Mucosa of gallbladder (tissue), 1 donor: Measurements from ENCODE around the gene HLA-DOA. TPM values are rescaled to one million over a fixed set of nuclear protein-coding genes. Genes with fewer than 3 reads are reported as not detected.

Source experiments
- DNase-seq: peaks from one replicate; pipeline ENCODE4 v3.0.0-alpha.2; 2020; ENCODE audit warnings: low spot score
- total RNA-seq: library from RNA; stranded (reverse); gene quantifications from one replicate; pipeline ENCODE4 v1.2.1, GENCODE V29; 2021
- donor health status: DM: no; HTN: no; CAD: no.

The HLA-DOA gene
- total RNA-seq = 8.4 TPM

DNA sequence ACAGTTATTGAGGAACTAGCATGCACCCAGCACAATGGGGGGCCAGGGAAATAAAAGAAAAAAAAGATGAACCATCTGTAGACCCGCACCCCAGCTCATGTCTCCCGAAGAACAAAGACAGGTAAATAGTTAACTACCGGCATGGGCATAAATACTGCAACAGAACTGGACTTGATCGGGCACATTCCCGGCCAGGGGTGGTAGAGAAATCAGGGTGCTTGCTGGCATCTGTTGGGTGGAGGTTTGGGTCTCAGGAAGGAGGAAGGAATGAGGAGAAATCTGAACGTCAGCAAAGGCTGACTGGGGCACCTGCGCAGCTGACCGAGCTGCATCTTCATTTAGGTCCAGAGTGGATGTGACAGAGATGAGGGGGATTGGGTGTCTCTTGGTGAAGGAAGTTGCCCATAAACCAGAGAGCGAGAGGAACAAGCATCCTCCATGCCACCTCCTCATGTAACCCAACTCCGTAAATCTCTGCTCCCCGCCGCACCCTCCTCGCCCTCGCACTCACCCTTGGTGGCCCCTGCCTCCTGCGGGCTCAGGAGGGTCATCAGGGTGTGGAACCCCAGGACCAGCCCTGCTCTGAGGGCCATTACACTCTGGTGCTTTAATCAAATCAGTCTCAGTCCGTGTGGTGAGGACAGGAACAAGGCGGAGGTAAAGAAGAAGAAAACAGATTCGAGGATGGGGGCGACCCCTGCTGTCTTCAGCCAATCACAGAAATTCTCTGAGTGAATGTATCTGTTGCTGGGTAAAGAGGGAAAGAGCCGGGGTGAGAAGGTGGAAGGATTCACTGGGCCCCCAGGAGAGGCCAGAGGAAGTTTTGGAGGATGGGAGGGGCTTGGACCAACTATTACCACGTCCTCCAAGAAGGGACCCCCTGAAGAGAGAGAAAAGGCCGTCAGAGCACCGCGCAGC, at the start of gene HLA-DOA:
TSS of gene HLA-DOA (minus strand) at position 648 of the 918 bp plus-strand sequence.
- no peak for DNase-seq

DNA sequence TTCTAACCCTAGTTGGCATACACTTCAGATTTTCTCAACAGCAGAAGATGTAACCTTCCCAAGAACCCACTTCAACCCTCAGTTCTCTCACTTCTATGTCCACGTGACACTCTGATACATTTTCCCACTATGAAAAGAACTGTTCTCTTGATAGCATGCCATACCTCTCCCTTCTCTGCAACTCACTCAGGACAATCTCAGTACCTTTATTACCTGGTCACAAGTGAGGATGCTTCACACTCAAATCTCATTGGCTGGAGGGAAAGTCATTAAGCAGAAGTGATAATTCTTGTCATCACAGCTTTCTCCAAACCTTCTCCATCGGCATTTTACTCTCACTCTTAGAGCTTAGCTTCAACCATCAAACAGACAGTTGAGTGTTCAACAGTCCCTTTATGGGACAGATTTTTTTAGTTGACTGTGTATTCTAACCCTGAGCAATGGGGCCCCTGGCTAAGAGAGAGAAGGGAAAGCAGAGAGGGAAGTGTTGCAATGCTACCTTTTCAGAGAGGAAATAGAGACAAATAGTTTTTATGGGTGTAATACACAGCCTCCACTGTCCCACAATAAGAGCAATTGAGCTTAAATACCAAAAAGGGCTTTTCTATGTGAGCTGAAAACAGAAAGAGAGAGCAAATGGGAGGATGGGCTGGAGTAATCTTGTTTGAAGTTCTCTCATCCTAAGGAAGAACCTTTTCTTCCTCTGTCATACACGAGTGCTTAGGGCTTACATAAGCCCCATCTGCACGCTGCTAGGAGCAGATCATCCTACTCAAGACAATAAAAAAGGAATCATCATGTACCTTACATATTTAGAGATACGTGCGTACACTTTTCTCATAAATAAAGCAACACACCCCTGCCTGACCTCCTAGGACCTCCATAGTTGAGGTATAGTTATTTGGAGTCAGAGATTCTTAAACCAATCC, 48.1 kb upstream of the HLA-DOA start:
- no peak for DNase-seq

DNA sequence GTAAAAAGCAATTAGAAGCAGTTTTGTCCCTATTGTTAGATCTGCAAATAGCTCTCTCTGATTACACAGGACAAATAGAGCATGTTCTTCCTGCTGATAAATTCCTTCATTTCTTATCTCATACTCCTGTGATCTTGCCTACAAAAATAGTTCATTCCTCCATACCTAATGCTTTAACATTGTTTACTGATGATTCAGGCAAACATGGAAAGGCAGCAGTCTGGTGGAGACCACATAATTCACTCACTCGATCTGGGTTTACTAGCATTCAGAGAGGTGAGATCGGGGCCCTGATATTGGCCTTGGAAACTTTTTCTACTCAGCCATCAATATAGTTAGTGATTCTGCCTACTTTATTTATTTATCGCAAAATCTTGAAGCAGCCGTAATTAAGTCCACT, 43.8 kb upstream of the HLA-DOA start:
- DNase-seq = no peak

DNA sequence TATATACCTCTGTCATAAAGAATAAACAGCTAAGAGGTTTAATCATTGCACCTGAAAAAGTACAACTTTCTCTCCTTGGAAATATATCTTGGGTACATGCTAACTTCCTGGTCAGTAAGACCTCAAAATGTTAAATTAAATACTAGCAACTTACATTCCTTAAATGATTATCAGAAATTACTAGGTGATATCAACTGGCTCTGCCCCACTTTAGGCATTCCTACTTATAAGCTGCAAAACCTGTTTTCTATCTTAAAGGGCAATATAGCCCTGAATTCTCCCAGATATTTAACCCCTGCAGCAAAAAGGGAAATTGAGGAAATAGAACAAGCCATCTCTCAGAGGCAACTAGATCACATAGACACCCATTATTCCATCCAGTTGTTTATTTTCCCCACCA, 43.2 kb upstream of the HLA-DOA start:
- no peak for DNase-seq

DNA sequence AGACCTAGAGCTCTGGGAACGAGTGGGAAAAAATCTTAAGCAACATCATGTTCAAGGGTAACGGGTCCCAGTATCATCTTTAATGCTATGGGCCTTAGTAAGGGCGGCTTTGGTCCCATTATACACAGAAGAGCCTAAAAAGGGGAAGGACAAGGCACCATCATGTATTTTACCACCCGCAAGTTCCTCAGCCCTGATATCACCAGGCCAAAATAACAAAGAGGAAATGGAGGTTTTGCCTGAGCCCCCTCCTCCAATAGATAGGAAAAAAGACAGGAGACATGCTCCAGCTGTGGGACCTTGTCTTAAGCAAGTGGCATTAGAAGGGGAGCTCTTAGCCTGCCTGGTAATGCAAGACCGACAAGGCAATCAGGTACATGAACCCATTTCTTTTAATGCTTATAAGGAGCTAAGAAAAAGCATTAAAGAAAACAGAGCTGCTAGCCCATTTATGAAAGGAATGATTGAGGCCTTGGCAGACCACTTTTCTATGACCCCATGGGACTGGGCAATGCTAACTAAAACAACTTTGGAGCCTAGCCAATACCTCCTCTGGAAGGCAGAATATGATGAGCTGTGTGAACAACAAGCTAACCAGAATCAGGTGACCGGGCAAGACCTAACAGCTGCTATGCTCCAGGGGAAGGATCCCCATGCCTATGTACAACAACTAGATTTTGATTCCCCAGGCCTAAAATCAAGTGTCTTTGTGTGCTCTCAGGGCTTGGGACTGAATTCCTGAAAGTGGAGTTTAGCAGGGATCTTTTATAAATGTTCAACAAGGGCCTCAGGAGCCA, 40.8 kb upstream of the HLA-DOA start:
- DNase-seq = no peak

DNA sequence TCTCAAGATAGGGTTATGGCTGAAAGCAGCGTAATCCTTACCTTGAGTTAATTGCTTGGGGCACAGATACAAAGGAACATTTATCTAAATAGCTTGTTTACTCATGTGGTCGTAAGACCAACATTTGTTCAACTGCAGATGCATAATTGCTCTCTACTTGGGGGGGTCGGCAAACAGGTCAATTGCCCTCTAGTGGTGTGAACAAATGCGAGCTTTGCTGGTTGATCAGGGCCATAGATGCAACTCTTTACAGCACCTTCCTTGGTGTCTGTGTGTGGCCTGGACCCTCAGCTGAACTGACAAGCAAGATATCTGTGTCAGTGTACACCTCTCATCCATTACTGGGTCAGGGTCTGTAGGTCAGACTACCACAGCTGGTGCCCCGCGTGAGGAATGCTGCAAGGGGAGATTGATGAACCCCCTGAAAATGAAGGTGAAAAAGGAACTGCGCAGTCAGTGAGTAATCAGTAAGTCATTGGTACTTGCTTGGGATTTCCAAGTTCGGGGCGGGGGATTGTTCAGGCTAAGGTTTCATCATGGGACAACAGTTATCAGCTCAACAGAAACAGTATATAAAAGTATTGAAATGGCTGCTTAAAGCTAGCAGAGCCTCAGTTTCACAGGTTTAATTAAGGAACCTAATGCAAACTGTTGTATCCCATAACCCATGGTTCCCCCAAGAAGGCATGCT, 40.1 kb upstream of the HLA-DOA start:
- no peak for DNase-seq

DNA sequence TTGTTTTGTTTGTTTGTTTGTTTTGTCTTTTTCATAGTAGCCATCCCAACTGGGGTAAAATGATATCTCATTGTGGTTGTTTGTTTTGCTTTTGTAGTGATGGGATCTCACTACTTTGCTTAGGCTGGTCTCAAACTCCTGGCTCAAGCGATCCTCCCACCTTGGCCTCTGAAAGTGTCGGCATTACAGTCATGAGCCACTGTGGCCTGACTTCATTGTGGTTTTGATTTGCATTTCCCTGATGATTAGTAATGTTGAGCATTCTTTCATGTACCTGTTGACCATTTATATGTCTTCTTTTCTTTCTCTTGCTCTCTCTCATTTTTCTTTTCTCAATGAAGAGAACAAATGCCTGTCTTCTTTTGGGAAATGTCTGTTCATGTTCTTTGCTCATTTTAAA, 30.8 kb upstream of the HLA-DOA start:
- no peak for DNase-seq

DNA sequence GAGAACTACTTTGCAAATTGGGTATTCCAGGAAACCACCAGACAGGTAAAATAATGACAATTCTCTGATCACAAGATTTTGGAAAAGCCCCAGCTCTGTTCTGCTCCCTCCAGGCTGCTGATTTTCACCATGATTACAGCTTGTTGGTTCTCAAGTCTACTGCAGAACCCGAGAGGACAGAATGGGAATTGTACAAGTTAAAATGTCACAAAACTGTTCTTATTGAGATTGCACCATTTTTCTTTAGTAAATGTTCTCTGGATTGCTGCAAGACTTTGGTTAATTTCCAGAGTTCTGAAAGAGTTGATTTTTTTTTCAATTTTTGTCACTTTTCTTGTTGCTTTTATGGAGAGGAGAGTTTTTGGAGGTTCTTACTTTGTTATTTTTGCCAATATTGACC, 27.1 kb upstream of the HLA-DOA start:
- no peak for DNase-seq

DNA sequence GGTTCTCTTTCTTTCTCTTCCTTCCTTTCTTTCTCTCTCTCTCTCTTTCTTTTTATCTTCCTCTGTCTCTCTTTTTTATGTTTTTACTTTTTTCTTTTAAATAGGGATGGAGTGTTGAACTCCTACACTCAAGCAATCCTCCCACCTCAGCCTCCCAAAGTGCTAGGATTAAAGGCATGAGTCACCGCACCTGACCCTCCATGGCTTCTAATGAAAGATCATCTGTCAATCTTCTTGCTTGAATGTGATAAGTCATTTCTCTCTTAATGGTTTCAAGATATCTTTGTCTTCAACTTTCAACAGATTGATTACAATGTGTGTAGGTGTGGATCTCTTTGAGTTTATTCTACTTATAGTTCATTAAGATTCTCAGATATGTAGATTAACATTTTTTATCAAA, 25.2 kb upstream of the HLA-DOA start:
- no peak for DNase-seq

DNA sequence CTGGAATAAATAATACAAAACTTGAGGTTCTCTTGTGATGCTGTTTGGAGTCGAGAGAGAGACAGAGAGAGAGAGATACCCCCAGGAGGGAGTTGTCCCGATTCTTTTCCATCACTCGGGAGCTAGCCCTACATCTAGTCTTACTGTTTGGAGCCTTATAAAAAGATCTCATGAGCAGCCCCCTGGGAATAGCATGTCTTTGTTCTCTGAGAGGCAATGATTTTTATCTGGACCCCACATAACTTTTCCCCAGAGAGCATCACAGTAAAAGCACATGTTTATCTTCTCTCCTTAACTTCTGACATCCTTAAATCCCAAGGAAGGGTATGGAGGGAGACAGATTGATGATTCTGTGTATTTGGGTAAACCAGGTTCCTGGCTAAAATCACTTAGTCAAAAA, 20.9 kb upstream of the HLA-DOA start:
- no peak for DNase-seq

DNA sequence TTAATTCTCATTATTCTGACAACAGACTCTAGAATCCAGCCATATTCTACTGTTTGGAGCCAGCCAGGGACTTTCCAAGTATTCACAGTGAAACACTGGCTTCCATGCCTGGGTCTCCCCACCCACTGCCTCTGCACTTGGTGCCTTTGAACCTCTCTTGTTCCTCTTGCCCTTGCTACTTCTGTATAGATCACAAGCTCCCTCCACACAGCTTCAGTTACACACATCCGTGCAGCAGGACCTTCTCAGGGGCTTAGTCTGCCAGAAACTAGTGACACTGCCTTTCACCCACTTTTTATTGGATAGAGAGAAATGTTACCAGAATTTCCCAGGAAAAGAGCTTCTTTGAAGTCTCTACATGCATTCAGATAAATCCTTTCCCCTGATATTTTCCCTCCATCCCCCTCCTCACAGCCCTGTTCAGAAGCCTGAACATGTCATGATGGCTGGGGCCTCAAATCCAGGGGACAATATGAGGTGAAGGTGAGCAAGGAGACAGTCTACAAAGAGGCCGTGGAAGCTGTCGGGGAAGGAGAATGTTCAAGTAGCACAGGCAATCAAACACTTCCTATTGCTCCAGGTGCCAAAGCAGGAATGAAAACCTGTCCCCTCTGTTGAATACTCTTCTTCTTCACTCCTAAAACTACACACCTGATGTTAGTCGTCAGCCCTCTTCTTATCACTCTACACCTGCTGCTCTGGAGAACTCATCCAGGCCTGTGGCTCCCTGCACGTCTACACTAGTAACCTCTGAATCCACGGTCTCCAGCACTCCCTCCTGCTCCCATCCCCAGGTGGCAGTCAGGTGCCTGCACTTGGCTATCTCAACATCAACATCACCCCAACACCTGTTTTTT, 20.2 kb upstream of the HLA-DOA start:
- DNase-seq = peak; percentile 55

DNA sequence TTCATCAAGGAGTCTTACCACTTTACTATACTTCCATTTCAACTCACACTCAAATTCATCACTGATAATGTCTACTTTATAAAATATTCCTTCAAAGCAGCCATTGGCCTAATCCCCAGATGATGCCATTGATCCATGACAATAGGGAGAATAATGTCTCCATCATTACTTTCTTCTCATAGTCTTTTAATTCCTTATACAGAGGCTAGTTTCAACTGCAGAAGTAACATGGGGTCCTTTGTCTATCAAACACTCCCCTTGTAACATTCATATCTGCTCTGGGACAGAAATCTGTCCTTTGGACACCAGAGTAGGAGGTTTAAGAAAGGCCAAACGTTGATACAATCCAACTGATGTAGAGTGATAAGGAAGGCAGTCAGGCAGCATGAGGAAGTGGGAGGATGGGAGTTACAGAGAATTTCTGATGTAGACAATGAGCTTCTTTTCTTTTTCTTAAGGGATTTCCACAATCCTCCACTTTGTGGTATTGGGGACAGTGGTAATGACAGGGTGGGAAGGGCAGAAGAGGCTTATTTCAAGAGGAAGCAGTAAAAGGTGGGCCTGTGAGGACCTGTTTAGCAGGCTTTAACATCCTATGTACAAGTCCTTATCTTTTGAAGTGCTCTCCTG, 18.9 kb upstream of the HLA-DOA start:
- DNase-seq = no peak

DNA sequence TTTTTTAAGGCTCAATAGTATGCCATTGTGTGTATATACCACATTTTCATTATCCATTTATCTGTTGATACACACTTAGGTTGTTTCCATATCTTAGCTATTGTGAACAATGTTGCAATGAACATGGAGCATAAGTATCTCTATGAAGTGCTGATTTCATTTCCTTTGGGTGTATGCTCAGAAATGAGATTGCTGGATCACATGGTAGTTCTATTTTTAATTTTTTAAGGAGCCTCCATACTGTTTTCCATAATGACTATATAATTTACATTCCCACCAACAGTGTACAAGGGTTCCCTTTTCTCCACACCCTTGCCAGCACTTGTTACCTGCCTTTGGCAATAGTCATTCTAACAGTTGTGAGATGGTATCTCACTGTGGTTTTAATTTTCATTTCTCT, 15.1 kb upstream of the HLA-DOA start:
- no peak for DNase-seq

DNA sequence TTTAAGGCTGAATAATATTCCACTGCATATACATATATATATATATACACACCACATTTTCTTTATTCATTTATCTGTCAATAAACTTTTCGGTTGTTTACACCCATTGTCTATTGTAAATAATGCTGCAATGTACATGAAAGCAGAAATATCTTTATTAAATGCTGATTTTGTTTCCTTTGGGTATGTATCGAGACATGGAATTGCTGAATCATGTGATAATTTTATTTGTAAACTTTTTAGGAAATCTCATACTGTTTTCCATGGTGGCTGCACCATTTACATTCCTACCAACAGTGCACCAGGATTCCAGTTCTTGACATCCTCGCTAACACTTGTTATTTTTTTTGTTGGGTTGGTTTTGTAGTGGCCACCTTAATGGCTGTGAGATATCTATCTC, 14.1 kb upstream of the HLA-DOA start:
- DNase-seq = no peak

DNA sequence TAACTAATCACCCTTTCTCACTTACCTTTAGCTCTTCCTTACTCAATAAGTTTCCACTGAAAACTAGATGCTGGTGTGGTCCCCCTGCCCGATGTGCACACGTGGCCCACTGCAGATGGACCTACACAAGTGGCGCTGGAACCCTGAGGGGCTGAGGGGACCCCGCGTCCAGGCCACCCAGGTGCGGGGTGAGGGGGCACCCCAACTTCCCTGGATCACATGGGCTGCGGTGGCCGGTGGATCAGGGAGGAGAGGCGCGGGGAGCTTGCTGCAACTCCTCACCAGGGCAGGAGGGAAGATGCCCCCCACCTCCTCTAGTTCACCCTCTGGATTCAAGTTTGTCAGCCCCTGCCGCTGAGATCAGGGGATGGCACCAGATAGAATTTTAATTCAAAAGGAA, 12.5 kb upstream of the HLA-DOA start:
- no peak for DNase-seq

DNA sequence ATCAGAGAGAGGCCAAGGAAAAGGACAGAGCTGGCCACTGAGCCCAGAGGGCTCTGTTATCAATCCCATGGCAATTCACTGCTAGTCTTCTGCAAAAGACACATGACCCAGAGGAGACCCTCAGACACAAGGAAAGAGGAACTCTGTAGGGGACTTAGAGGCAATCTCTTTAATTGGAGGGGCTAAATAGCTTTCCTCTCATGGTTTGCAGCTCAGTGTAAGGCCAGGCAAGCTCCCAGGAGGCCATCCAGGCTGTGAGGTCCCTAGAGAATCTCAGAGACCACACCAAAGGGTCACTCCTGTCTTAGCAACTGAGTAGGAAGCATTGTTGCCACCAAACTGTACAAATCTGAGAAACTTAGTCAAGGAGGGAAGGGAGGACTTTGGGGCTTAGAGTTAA, 10.0 kb upstream of the HLA-DOA start:
- no peak for DNase-seq

DNA sequence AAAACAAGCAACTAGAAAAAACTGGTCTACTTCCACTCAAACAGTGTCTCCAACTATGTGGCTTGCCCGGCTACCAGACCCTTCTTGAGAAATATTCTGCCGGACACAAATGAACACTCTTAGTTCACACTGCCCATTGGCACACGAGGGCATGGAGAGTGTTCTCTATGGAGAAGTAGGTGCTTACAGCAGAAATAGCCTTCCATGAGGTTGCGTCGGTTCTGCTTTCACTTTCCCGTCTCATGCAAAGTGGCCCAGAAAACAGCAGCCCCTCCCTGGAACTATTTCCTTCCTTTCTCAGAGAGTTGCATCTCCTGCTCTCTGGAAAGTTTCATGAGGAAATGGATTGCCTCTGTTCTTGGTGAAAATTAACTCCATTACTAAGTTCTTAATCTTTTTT, 9.5 kb upstream of the HLA-DOA start:
- peak; percentile 70 for DNase-seq

DNA sequence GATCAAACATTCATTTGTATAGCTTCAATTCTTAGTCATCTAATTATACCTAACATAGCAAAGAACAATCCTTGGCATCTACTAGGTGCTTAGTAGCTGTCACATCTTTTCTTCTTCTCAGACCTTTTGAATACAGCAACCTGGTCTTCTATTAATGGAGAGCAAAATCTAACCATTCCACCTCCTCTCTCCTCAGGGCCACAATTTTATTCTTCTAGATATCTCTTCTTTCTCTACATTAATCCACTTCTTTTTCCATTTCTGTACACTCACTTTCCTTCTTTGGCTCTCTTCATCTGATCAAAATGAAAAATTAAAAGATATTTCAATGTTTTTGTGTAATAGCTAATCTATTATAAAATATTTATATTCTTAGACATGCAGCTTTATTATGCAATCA, 9.0 kb upstream of the HLA-DOA start:
- DNase-seq = no peak

DNA sequence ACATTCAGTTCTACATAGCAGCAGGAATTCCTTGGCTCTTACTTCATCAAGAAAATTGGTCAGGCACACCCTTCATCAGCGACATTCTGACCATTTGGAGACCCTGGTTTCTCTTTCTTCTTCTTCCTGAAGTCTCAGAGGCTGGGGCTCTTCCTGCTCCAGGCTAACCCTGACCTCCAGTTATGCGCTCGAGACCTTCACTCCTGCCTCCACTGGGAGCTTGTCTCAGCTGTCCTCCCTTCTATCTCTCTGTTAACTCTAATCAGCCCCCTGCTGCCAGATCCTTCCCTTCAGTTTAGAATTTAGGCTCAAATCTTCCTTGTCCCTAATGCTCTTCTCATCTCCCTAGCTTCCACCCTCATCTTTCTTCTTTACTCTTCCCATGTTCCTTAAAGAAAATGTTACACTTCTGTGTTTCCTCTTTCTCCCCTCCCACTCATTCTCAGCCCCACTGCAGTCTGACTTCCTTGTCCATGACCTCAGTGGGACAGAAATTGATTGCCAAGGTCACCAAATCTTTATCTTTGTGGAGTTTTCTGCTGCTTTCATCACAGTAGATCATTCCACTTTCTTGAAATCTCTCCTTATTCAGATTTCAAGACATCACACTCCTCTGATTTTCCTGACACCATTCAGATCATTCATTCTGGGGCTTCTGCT, 8.4 kb upstream of the HLA-DOA start:
- DNase-seq = no peak
